B cell (primary cell): ENCODE data around the gene ATP1A4. TPM values are rescaled to one million over a fixed set of nuclear protein-coding genes. Genes with fewer than 3 reads are reported as not detected.

Source experiments
- ATAC-seq: fragments of 200-7000 bp; cut with Tn5 transposase; one replicate; pipeline ENCODE4 v1.10.0; 2021; ENCODE audit warnings: low read depth, mild to moderate bottlenecking, moderate number of reproducible peaks, moderate library complexity
- CTCF ChIA-PET: fragments of 350-600 bp; sonication (Branson Sonifier 250); formaldehyde crosslinking; loops from one replicate; lab custom pipeline; 2021; ENCODE audit warnings: antibody characterized with exemption, inconsistent platforms; lab: Charles Lee
- POLR2A ChIA-PET: fragments of 350-600 bp; sonication (Branson Sonifier 250); formaldehyde crosslinking; loops from one replicate; lab custom pipeline; 2021; ENCODE audit warnings: antibody characterized with exemption; lab: Charles Lee
- DNase-seq: peaks from one replicate; pipeline ENCODE4 v3.0.0; 2013
- H2AFZ ChIP-seq: 2 replicates; pipeline ENCODE4 v1.6.1; 2012; ENCODE audit warnings: mild to moderate bottlenecking, low read depth, low read length; ENCODE audit not compliant: insufficient read depth, poor library complexity, severe bottlenecking
- H3K27ac ChIP-seq, 2 donors: 1 replicate in 1 of 2; 2 replicates in 1 of 2; pipeline ENCODE4 v1.5.1; 2012 to 2013; ENCODE audit warnings: low read length in 2 of 2, mild to moderate bottlenecking in 2 of 2, moderate library complexity in 1 of 2
- H3K27me3 ChIP-seq, 4 experiments: fragments of 200-600 bp in 1 of 4; sonication (generic) in 1 of 4; replicated peaks in 1 of 4; 1 replicate in 2 of 4; 2 replicates in 2 of 4; pipeline versions ENCODE4 v1.6.1 to v1.7.0; 2013 to 2016; ENCODE audit warnings: low read length in 3 of 4, mild to moderate bottlenecking in 2 of 4, mixed read lengths in 1 of 4, moderate library complexity in 1 of 4; ENCODE audit not compliant: insufficient read depth in 4 of 4, control insufficient read depth in 3 of 4; ENCODE audit errors: control extremely low read depth in 1 of 4
- H3K36me3 ChIP-seq, 2 experiments: replicated peaks in 1 of 2; 1 replicate in 1 of 2; 2 replicates in 1 of 2; pipeline versions ENCODE4 v1.6.1 to v1.7.1; 2013; ENCODE audit warnings: low read length in 1 of 2; ENCODE audit not compliant: insufficient read depth in 2 of 2, control insufficient read depth in 1 of 2; ENCODE audit errors: control extremely low read depth in 1 of 2, extremely low read depth in 1 of 2
- H3K4me1 ChIP-seq, 2 donors: fragments of 200-600 bp in 1 of 2; sonication (generic) in 1 of 2; 1 replicate in 1 of 2; 2 replicates in 1 of 2; pipeline versions ENCODE4 v1.5.1 to v1.6.1; 2013 to 2017; ENCODE audit warnings: low read length in 2 of 2; ENCODE audit not compliant: control insufficient read depth in 2 of 2, insufficient read depth in 2 of 2
- H3K4me2 ChIP-seq: replicated peaks from 2 replicates; pipeline ENCODE3; 2012; ENCODE audit warnings: mild to moderate bottlenecking, low read depth, low read length; ENCODE audit not compliant: poor library complexity, severe bottlenecking
- H3K4me3 ChIP-seq, 5 experiments: fragments of 200-600 bp in 1 of 5; sonication (generic) in 1 of 5; 1 replicate in 3 of 5; 2 replicates in 2 of 5; pipeline versions ENCODE4 v1.5.1 to v1.7.0; 2011 to 2016; ENCODE audit warnings: low read length in 4 of 5, mild to moderate bottlenecking in 4 of 5, low read depth in 2 of 5, control low read depth in 1 of 5, moderate library complexity in 1 of 5; ENCODE audit not compliant: insufficient read depth in 1 of 5; ENCODE audit errors: control extremely low read depth in 1 of 5, extremely low read depth in 1 of 5
- H3K79me2 ChIP-seq: fragments of 200-600 bp; sonication (generic); one replicate; pipeline ENCODE4 v1.6.0; 2016; ENCODE audit warnings: low read length; ENCODE audit not compliant: control insufficient read depth, insufficient read depth
- H3K9ac ChIP-seq: fragments of 200-600 bp; sonication (generic); 2 replicates; pipeline ENCODE4 v1.6.1; 2017; ENCODE audit warnings: mild to moderate bottlenecking, low read length, moderate library complexity
- H3K9me3 ChIP-seq, 3 donors: one replicate each; pipeline versions ENCODE4 v1.6.1 to v1.7.1; 2013; ENCODE audit warnings: low read length in 2 of 3; ENCODE audit not compliant: control insufficient read depth in 2 of 3, insufficient read depth in 1 of 3; ENCODE audit errors: control extremely low read depth in 1 of 3
- H4K20me1 ChIP-seq: 2 replicates; pipeline ENCODE4 v1.6.0; 2012; ENCODE audit warnings: mild to moderate bottlenecking, low read length; ENCODE audit not compliant: insufficient read depth, control insufficient read depth, poor library complexity, severe bottlenecking
- H3K27ac Mint-ChIP-seq: one replicate; pipeline ENCODE4 v1.8.0; 2021; ENCODE audit warnings: mixed read lengths
- H3K27me3 Mint-ChIP-seq: one replicate; pipeline ENCODE4 v1.8.0; 2021; ENCODE audit warnings: mixed read lengths
- H3K4me1 Mint-ChIP-seq: one replicate; pipeline ENCODE4 v1.8.0; 2021; ENCODE audit warnings: mixed read lengths
- H3K4me3 Mint-ChIP-seq: one replicate; pipeline ENCODE4 v1.8.0; 2021; ENCODE audit warnings: mixed read lengths
- H3K9me3 Mint-ChIP-seq: one replicate; pipeline ENCODE4 v1.8.0; 2022; ENCODE audit warnings: mixed read lengths; ENCODE audit not compliant: insufficient read depth
- CTCF ChIP-seq: fragments of 200-600 bp; IDR thresholded peaks from one replicate; pipeline ENCODE4 v1.8.0; 2022; ENCODE audit warnings: antibody characterized with exemption, mild to moderate bottlenecking
- EZH2 ChIP-seq: IDR thresholded peaks from 2 replicates; pipeline ENCODE4 v1.6.1; 2012; ENCODE audit warnings: borderline replicate concordance, low read depth, mild to moderate bottlenecking, moderate library complexity, low read length; ENCODE audit not compliant: insufficient read depth, poor library complexity, severe bottlenecking
- WGBS: methylation state at CpG from one replicate; pipeline ENCODE4 v1.1.5; 2013; ENCODE audit warnings: missing lambda C conversion rate; ENCODE audit not compliant: insufficient coverage; 5-methylcytosine and 5-hydroxymethylcytosine counted together
- intact Hi-C: fragments of 100-400 bp; cut with micrococcal nuclease; formaldehyde crosslinking; loops from one replicate; pipeline ENCODE4 v1.10.0; 2022
- polyA plus RNA-seq: library from polyadenylated mRNA; depleted of rRNA; stranded (reverse); fragments of >200 nt; gene quantifications from 2 replicates; pipeline ENCODE4 v1.2.3, GENCODE V29; 2012
- total RNA-seq, 2 donors: library from RNA; stranded (reverse); fragments of 120-200 nt in 1 of 2; gene quantifications; 1 replicate in 1 of 2; 2 replicates in 1 of 2; pipeline versions ENCODE4 v1.2.3 to v1.2.4, GENCODE V29; 2013 to 2022

ATP1A4 gene
- total and polyA plus RNA-seq, 2 donors (not counting 1 experiment from before 2014, with no cell fraction given): 0.12 TPM; not detected in 1

GRCh38 chr1:160167580-160167979, 16.2 kb downstream of the ATP1A4 start:
- Histone ChIP-seq H3K9me3 (no peaks in the 10 kb centered on the region), H3K4me2 (no peak overlapping the region), H2AFZ (no peak overlapping the region), H3K36me3 (no peaks in the 10 kb centered on the region), H3K4me1 (peaks cover 9 to 14% of the 10 kb centered on the region in 2 donors), H3K27me3 (no peaks in the 10 kb centered on the region), H3K4me3 (no peak overlapping the region), H4K20me1 (no peaks in the 10 kb centered on the region), H3K27ac (no peak overlapping the region), H3K9ac (no peak overlapping the region), H3K79me2 (no peaks in the 10 kb centered on the region)
- Mint-ChIP-seq H3K27ac (no peak overlapping the region), H3K4me3 (no peak overlapping the region), H3K9me3 (no peaks in the 10 kb centered on the region), H3K27me3 (peaks cover 4% of the 10 kb centered on the region), H3K4me1 (peaks cover 15% of the 10 kb centered on the region)
- intact Hi-C loops: no loop called here
- 96% methylated on average over 2 of the region's 6 CpGs for WGBS
- DNase-seq: no peak
- ChIA-PET POLR2A (no interaction called here), CTCF (interaction anchor here (0.6 kb wide), 1 partner anchor 117 kb away, joined by 4 read pairs; the partner anchor contains the start of gene PEX19)
- TF ChIP-seq EZH2: no peak
- ATAC-seq: no peak

- no peak overlapping the region for H3K27ac ChIP-seq
- H3K36me3 ChIP-seq: no peaks in the 10 kb centered on the region
- H3K4me1 ChIP-seq: peaks cover 9 to 14% of the 10 kb centered on the region in 2 donors
- no peaks in the 10 kb centered on the region for H3K27me3 ChIP-seq
- intact Hi-C loops: no loop called here
- no peaks in the 10 kb centered on the region for H3K9me3 ChIP-seq
- Mint-ChIP-seq H3K27me3 (peaks cover 4% of the 10 kb centered on the region), H3K9me3 (no peaks in the 10 kb centered on the region), H3K27ac (peak overlapping the region; percentile 1), H3K4me1 (peaks cover 15% of the 10 kb centered on the region), H3K4me3 (no peak overlapping the region)
- ATAC-seq (no peak), DNase-seq (no peak)
- CTCF ChIA-PET: no interaction called here
- WGBS: 75% methylated on average over 2 of the region's 5 CpGs
- no peak for TF ChIP-seq EZH2
- no peak for TF ChIP-seq CTCF
- no peaks in the 10 kb centered on the region for H4K20me1 ChIP-seq
- H3K79me2 ChIP-seq: no peaks in the 10 kb centered on the region
- no peak overlapping the region for H3K9ac ChIP-seq
- H2AFZ ChIP-seq: no peak overlapping the region
- H3K4me2 ChIP-seq: no peak overlapping the region
- H3K4me3 ChIP-seq: no peak overlapping the region
- POLR2A ChIA-PET: no interaction called here
Measured at GRCh38 chr1:160168016-160168415, 16.6 kb downstream of the ATP1A4 start.
